ENCODE data around the gene NRROS.
"Not testable (repeated sequence)": the region's sequence is repeated elsewhere in the genome, so short reads cannot be mapped to it uniquely, and the experiment has no call there.

The NRROS gene

DNA sequence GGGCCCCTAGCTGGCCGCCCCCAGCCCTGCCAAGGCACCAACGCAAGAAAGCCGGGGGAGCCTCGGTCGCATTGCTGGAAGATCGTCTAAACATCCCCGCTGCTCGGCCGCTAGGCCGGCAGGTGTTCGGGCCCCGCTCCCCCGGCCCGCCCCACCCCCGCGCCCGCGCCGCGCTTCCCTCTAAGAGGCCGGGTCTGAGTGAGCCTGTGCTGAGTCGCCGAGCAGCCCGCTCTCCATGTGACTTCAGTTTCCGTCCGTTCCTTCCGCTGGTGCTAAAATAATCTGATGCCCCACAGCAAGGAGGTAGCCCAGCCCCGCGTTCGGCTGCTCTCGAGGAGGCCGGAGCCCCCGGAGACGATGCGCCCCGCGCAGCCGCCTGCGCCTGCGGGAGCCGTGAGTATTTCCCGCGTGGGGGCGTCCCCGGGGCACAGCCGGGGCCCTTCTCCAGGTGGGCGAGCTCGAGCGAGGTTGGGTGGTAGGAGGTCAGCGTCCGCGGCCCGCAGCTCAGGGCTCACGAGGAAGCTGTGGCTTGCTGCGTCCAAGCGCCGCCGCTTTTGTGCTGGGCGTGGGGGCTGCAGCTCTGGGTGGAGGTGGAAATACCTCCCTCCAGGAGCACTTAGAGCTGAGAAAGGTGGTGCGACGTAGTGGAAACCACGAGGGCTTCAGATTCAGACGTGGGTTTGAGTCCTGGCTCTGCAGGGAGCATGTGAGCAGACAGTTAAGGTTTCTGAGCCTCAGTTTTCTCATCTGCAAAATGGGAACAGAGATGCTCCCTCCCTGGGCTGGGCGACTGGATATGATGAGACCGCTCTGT lies at the start of gene NRROS:
Gene NRROS, plus strand, starts transcription at position 212 of the 814 bp plus-strand sequence. CDS start 14,846 bp downstream, outside the sequence.
- peak within 1 kb of the TSS; percentile 83 for H3K4me3 ChIP-seq (ENCODE audit: low read depth, low read length)
- TF ChIP-seq, protein P1, sequence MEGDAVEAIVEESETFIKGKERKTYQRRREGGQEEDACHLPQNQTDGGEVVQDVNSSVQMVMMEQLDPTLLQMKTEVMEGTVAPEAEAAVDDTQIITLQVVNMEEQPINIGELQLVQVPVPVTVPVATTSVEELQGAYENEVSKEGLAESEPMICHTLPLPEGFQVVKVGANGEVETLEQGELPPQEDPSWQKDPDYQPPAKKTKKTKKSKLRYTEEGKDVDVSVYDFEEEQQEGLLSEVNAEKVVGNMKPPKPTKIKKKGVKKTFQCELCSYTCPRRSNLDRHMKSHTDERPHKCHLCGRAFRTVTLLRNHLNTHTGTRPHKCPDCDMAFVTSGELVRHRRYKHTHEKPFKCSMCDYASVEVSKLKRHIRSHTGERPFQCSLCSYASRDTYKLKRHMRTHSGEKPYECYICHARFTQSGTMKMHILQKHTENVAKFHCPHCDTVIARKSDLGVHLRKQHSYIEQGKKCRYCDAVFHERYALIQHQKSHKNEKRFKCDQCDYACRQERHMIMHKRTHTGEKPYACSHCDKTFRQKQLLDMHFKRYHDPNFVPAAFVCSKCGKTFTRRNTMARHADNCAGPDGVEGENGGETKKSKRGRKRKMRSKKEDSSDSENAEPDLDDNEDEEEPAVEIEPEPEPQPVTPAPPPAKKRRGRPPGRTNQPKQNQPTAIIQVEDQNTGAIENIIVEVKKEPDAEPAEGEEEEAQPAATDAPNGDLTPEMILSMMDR (IDR thresholded peaks at IDR 0.05; ENCODE audit: borderline replicate concordance, insufficient read depth, low read depth, low read length), result 0 out of 2 replicates have a peak, but pooled peaks have one; percentile 1

DNA sequence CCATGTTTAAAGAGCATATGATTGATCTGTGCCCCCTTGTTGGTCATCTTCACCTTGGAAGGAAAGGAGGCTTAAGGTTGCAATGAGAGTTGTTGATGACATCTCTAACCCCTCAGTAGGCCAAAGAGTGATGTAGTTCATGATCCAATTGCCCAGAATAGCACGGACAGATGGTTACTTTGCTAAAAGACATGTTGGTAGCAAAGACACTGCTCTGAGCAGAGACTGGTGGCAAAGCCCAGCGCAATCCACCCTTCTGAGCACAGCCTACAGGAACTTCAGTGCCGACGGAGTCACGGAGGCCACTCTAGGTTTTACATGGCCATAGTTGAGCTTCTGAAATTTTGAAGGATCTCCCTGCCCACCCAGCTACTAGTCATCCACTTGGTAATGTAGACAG lies 49.2 kb upstream of the NRROS start:
- TF ChIP-seq, protein P1 (IDR thresholded peaks at IDR 0.05; ENCODE audit: borderline replicate concordance, insufficient read depth, low read depth, low read length), result no peak
- H3K4me3 ChIP-seq (ENCODE audit: low read depth, low read length), result no peak overlapping the region

DNA sequence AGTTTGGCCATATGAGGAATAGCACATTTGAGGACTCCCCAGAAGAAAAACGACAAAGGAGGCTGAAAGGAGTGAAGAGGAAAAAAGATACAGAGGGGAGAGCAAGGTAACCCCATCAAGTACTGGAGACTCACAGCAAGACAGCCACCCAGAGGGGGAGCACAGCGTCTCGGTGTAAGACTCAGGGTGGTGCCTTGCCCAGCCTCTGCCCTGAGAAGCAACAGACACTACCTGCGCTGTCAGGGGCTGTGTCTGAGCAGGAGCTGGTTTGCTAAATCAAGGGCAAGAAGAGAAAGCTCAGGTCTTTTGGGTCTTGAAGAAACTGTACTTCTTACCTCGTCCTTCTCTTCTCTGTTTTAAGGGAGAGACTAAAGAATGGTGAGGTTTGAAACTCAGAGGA lies 43.1 kb upstream of the NRROS start:
- TF ChIP-seq, protein P1 (IDR thresholded peaks at IDR 0.05; ENCODE audit: borderline replicate concordance, insufficient read depth, low read depth, low read length), result no peak
- H3K4me3 ChIP-seq (ENCODE audit: low read depth, low read length), result no peak overlapping the region

DNA sequence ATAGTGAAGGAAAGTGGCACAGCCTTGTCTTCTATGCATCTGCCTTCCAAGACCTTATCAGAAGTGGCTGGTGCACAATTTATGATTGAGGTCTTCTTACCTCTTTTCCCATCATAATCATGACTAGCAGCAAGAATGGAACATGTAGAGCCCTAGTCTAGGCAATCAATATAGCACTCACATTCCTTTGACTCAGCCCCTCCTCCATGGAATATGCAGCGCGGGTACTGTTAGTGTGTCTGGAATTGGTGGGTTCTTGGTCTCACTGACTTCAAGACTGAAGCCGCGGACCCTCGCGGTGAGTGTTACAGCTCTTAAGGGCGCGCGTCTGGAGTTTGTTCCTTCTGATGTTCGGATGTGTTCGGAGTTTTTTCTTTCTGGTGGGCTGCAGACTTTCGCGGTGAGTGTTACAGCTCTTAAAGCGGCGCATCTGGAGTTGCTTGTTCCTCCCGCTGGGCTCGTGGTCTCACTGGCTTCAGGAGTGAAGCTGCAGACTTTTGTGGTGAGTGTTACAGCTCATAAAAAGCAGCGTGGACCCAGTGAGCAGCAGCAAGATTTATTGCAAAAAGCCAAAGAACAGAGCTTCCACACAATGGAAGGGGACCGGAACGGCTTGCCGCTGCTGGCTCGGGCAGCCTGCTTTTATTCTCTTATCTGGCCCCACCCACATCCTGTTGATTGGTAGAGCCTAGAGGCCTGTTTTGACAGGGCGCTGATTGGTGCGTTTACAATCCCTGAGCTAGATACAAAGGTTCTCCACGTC lies 41.3 kb upstream of the NRROS start:
- not testable (repeated sequence) for H3K4me3 ChIP-seq (ENCODE audit: low read depth, low read length)

DNA sequence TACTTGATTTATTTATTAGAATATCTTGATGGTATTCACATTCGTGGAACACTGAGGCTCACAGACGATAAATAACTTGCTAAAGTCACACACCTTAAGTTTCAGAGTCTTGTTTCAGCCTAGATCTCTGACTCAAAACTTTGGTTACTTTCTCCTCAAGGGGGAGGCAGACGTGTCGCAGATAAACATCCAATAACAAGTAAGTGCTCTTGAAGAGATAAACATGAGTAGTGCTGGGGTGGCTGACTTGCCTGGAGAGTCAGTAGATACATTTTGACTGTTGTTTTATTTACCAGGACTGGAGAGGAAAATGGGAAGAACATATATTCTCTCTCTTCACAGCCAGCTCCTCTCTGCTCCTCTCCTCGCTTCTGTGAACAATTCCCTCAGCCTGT lies 39.8 kb upstream of the NRROS start:
- TF ChIP-seq, protein P1 (IDR thresholded peaks at IDR 0.05; ENCODE audit: borderline replicate concordance, insufficient read depth, low read depth, low read length), result no peak
- no peak overlapping the region for H3K4me3 ChIP-seq (ENCODE audit: low read depth, low read length)

DNA sequence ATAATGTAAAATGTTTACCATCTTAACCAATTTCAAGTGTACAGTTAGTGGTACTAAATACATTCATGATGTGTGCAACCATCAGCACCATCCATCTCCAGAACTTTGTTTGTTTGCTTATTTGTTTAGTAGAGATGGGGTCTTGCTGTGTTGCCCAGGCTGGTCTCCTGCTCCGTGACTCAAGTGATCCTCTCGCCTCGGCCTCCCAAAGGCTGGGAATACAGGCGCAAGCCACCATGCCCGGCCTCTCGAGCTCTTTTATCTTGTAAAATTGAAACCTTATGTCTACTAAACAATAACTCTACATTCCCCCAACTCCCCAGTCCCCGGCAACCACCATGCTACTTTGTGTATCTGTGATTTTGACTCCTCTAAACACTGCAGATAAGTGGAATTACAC lies 39.1 kb upstream of the NRROS start:
- H3K4me3 ChIP-seq (ENCODE audit: low read depth, low read length), result no peak overlapping the region
- TF ChIP-seq, protein P1 (IDR thresholded peaks at IDR 0.05; ENCODE audit: borderline replicate concordance, insufficient read depth, low read depth, low read length), result no peak

DNA sequence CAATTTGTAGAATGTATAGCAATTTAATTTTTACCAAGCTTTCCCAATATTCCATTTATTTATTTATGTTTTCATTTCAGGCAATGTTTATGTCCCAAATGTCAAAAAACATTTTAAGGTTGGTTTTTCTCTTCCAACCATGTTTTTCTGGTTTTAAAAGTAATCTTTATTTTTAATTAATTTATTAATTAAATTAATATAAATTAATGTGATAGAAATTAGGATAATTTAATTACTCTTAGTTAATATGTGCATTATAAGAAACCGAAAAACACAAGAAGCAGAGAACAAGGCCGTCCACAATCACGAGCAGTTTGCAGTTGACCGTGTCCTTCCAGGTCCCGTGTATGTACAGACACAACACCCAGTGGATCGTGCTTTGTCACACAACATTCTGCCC lies 36.8 kb upstream of the NRROS start:
- H3K4me3 ChIP-seq (ENCODE audit: low read depth, low read length), result no peak overlapping the region
- TF ChIP-seq, protein P1 (IDR thresholded peaks at IDR 0.05; ENCODE audit: borderline replicate concordance, insufficient read depth, low read depth, low read length), result no peak

Measured in GM12875 (cell line).